ENCODE data around the gene IL6R. TPM values are rescaled to one million over a fixed set of nuclear protein-coding genes. Genes with fewer than 3 reads are reported as not detected.

Gene IL6R
- 12.4 and 15.9 TPM in 2 replicates for total RNA-seq

GRCh38 chr1:154404984-154405746, at the start of gene IL6R:
Gene IL6R, plus strand, starts transcription at chr1:154405343. Its CDS starts 287 bp downstream, at chr1:154405630.

GRCh38 chr1:154502066-154502743, 97.1 kb downstream of the IL6R start, which contains the start of the genes SHE and TDRD10:
Gene SHE, minus strand, starts transcription at chr1:154502412. Its CDS starts 386 bp downstream, at chr1:154502026.
Gene TDRD10, plus strand, starts transcription at chr1:154502219. Its CDS starts 4,685 bp downstream, at chr1:154506904.

Other genes starting within 250 kb of the IL6R start
- gene TPM3, start 213.2 kb upstream of the IL6R start, total RNA-seq, result 347 and 394 TPM in 2 replicates
- gene CFAP141, start 199.0 kb upstream of the IL6R start, total RNA-seq, result not detected in 2 replicates
- gene UBAP2L, start 184.4 kb upstream of the IL6R start, total RNA-seq, result 39.9 and 54.1 TPM in 2 replicates
- 70.4 and 76.0 TPM in 2 replicates for gene HAX1, start 132.7 kb upstream of the IL6R start, total RNA-seq
- gene AQP10, start 84.2 kb upstream of the IL6R start, total RNA-seq, result not detected in 2 replicates
- gene ATP8B2, start 79.8 kb upstream of the IL6R start, total RNA-seq, result 37.4 and 44.0 TPM in 2 replicates
- gene TDRD10, start 96.9 kb downstream of the IL6R start, total RNA-seq, result 5.1 and 7.5 TPM in 2 replicates
- gene SHE, start 97.1 kb downstream of the IL6R start, total RNA-seq, result 118 and 128 TPM in 2 replicates
- gene UBE2Q1, start 153.3 kb downstream of the IL6R start, total RNA-seq, result 35.9 and 36.7 TPM in 2 replicates
- gene CHRNB2, start 162.4 kb downstream of the IL6R start, total RNA-seq, result under 0.01 and 0.11 TPM in 2 replicates
- 67.3 and 69.6 TPM in 2 replicates for gene ADAR, start 202.8 kb downstream of the IL6R start, total RNA-seq

Data from dermis lymphatic vessel endothelial cell (primary cell).